ENCODE measurements around the gene WDR81.
A peak's percentile ranks its signal among the peaks of the same experiment; 100 is the strongest.
"Not testable (repeated sequence)": the region's sequence is repeated elsewhere in the genome, so short reads cannot be mapped to it uniquely, and the experiment has no call there.

The WDR81 gene

GRCh38 chr17:1753767-1754429, 29.4 kb downstream of the WDR81 start:
- DNase-seq (ENCODE audit: low spot score) = no peak

- DNase-seq (ENCODE audit: low spot score) = no peak
Observed at GRCh38 chr17:1754430-1755112, 30.1 kb downstream of the WDR81 start.

GRCh38 chr17:1755252-1755826, 30.8 kb downstream of the WDR81 start:
- DNase-seq (ENCODE audit: low spot score) = no peak

- DNase-seq (ENCODE audit: low spot score) = no peak
Observed at GRCh38 chr17:1755827-1756262, 31.3 kb downstream of the WDR81 start.

- DNase-seq (ENCODE audit: low spot score) = no peak
Observed at GRCh38 chr17:1758807-1759206, 34.3 kb downstream of the WDR81 start.

- no peak for DNase-seq (ENCODE audit: low spot score)
Observed at GRCh38 chr17:1759529-1759928, 35.0 kb downstream of the WDR81 start.

- DNase-seq (ENCODE audit: low spot score) = no peak
Observed at GRCh38 chr17:1762233-1762900, 37.9 kb downstream of the WDR81 start.

- peak; percentile 28 for DNase-seq (ENCODE audit: low spot score)
Observed at GRCh38 chr17:1762901-1763898, 38.7 kb downstream of the WDR81 start.

- DNase-seq (ENCODE audit: low spot score) = no peak
Observed at GRCh38 chr17:1764284-1764683, 39.8 kb downstream of the WDR81 start.

GRCh38 chr17:1764705-1765104, 40.2 kb downstream of the WDR81 start:
- not testable (repeated sequence) for DNase-seq (ENCODE audit: low spot score)

- DNase-seq (ENCODE audit: low spot score) = no peak
Observed at GRCh38 chr17:1765576-1765975, 41.1 kb downstream of the WDR81 start.

GRCh38 chr17:1766382-1767135, 42.1 kb downstream of the WDR81 start:
- DNase-seq (ENCODE audit: low spot score) = no peak

GRCh38 chr17:1767358-1767757, 42.9 kb downstream of the WDR81 start:
- DNase-seq (ENCODE audit: low spot score) = no peak

GRCh38 chr17:1769822-1770477, 45.4 kb downstream of the WDR81 start:
- DNase-seq (ENCODE audit: low spot score) = no peak

GRCh38 chr17:1773000-1773695, 48.6 kb downstream of the WDR81 start:
- not testable (repeated sequence) for DNase-seq (ENCODE audit: low spot score)

GRCh38 chr17:1773696-1774181, 49.2 kb downstream of the WDR81 start:
- DNase-seq (ENCODE audit: low spot score) = no peak

- DNase-seq (ENCODE audit: low spot score) = no peak
Observed at GRCh38 chr17:1774390-1775176, 50.1 kb downstream of the WDR81 start.

GRCh38 chr17:1776328-1776727, 51.8 kb downstream of the WDR81 start:
- DNase-seq (ENCODE audit: low spot score) = no peak

- DNase-seq (ENCODE audit: low spot score) = no peak
Observed at GRCh38 chr17:1776857-1777256, 52.4 kb downstream of the WDR81 start.
